Iris pigment epithelial cell (primary cell): Measurements from ENCODE around the gene ATPAF1.

Experiments used
- DNase-seq: peaks from one replicate; pipeline ENCODE4 v3.0.0-alpha.2; 2011; ENCODE audit warnings: low read depth

The ATPAF1 gene

DNA sequence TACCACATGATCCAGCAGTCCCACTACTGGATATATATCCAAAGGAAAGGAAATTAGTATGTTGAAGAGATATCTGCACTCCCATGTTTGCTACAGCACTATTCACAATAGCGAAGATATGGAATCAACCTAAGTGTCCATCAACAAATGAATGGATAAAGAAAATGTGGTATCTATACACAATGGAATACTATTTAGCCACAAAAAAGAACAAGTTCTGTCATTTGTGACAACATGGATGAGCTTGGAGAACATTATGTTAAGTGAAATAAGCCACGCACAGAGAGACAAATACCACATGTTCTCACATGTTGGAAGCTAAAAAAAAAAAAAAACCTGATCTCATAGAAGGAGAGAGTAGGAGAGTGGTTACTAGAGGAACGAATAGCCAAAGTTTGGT, 17.7 kb downstream of the ATPAF1 start:
- no peak for DNase-seq

DNA sequence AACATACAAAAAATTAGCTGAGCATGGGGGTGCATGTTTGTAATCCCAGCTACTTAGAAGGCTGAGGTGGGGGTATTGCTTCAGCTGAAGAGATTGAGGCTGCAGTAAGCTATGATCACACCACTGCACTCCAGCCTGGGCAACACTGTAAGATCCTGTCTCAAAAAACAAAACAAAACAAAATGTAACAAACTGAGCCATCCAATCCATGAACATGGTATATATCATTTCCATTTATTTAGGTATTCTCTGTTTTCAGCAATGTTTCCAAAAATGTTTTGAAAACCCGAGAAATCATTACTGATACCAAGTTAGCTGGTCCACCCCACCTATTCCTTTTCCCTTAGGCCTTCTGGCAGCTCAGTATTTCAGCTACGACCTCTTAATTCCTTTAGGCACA, 18.4 kb downstream of the ATPAF1 start:
- no peak for DNase-seq

DNA sequence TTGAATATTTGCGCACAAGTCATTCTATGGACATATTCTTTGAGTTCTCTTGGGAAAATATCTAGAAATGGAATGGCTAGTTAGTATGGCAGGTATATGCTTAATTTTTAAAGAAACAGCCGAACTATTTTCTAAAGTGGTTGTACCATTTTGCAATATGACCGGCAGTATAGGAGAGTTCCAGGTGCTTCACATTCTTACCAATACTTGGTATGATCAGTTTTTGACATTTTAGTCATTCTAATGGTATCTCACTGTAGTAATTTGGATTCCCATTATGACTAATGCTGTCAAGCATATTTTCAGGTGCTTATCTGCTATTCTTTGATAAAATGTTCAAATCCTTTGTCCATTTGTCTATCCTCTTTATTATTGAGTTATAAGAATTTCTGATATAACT, 20.6 kb downstream of the ATPAF1 start:
- DNase-seq = no peak

DNA sequence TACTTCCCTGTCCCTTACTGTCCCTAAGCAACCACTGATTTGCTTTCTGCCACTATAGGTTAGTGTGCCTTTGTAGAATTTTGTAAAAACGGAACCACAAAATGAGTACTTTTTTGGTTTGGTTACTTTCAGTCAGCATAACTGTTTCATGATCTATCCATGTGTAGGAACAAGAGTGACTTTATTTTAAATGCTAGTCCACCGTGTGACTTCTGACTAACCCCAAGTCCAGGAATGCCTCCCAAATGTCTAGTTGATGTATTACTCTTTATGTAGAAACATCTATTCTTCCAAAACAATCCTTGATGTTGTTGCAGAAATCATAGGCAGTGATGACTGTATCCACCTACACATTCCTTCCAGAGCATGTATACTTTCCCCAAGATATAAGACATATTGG, 21.3 kb downstream of the ATPAF1 start:
- DNase-seq = no peak

DNA sequence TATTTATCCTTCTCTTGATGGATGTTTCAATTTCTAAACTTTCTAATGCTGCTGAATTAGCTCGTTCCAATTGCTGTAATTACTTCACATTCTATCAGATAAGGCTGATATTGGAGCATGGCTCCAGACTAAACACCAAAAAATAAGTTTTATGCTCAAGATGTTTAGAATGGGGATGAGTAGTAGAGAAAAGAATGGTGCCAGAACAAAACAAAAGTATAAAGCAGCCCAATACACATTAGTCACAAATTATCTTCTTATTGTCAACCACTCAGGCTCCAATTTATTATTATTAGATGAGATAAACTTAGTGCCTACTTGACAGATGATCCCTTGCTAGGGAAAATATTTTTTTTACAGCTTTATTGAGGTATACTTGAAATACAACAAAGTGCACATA, 21.8 kb downstream of the ATPAF1 start:
- no peak for DNase-seq

DNA sequence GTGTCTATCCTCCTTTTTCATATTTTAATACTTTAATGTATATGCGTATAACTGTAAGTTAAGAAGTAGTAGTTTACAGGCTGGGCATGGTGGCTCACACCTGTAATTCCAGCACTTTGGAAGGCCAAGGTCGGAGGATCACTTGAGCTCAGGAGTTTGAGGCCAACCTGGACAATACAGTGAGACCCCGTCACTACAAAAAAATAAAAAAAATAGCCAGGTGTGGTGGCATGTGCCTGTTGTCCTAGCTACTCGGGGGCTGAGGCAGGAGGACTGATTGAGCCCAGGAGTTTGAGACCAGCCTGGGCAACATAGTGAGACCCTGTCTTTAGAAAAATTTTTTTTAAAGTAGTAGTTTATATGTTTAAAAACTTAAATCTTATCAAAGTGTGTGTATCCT, 22.3 kb downstream of the ATPAF1 start:
- no peak for DNase-seq

DNA sequence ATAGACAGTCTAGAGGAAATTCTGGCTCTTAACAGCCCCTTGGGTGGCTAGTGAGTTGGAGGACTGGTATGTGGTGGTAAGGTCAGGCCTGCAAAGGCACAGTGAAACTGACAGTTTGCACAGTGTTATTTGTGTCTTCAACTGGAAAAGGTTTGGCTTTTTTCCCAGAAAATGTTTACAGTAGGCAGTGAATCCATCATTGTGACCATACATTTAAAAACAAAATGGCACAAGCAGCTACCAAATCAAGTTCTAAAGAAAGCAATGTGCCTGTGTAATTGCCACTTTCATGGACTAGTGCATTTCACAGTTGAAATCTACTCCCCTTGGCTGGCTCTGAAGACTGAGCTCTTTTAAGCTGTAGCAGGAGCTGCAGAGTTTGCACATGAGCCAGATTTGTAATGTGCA, 24.8 kb downstream of the ATPAF1 start:
- peak; percentile 94 for DNase-seq

DNA sequence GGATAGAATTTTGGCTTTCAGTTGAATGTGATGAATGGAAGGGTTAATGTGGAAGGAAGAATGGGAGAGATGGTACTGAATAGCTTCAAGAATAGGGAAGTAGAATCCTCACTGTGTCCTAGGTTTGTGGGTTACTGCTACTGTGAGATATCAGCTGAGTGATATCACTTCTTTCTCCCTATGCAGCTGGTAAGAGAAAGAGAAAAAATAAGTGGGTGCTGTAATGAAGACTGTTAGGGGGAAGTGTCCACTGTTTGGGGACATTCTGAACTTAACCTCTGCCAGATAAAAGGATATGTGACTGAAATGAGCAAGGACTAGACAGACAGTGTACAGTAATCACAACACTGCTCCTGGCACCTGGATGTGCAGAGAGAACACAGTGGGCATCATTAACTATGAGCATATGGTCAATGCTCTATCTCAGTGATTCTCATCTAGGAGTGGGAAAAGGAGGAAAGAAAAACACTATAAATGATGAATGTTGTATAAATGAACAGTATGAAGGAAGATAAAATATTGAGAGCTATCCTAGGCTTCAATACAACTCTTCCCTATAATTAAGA, 26.0 kb downstream of the ATPAF1 start:
- no peak for DNase-seq

DNA sequence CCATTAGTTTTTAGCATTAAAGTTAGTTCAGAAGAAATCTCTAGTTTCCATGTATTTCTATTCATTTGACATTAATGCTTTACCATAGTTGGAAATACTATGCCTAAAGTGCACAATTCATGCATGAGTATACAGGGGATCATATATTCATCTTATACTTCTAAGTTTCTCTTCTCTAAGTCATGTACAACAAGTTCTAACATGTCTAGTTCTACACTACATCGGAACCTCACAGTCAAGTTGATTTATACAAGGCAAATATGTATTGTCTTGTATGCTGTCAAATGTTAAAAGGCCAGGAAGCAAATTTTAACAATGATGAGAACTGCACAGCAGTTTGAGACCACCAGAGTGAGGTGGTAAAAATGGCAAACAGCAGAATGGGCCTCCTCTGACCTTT, 28.6 kb downstream of the ATPAF1 start:
- no peak for DNase-seq

DNA sequence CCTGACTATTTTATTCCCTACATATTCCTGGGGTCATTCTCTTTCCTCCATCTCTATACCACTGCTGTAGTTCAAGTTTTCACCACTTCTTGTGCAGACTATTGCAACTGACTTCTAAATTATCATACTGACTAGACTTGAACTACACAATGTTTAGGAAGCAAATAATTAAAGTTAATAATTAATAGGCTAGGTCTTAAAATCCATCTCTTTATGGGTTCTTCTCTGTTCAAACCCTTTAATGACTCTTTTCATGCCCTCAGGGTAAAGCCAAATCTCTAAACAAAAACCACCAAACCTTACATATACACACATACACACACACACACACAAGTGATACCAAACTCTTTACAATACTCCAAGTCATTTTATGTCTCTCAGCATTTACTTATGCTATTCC, 29.2 kb downstream of the ATPAF1 start:
- no peak for DNase-seq

DNA sequence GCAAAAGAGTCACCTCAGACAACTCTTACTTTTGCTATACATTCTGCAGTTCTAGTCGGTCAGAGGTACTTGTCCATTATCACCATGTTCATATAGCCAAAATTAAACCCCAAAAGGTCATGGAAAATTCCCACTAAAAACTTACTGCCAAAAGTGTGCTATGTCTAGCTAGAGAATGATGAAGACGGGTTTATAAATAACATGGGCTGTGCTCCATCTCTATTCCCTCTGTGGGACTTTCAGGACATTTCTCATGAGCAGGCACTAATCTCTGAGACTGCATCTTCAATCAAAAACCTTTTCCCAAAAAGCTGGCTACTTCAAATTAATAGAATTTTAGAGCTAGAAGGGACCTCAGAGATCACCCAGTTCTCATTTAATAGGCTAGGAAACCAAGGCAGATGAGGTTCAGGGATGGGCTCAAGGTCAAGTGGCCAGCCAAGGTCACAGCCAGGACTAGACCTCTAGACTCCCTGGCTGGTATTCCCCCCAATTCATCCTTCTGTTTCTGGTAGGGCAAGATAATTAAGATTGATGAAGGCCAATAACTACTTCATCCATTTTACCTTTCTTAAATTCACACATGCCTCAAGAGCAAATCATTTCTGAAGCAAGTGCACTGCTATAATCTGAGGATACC, 30.6 kb downstream of the ATPAF1 start:
- no peak for DNase-seq

DNA sequence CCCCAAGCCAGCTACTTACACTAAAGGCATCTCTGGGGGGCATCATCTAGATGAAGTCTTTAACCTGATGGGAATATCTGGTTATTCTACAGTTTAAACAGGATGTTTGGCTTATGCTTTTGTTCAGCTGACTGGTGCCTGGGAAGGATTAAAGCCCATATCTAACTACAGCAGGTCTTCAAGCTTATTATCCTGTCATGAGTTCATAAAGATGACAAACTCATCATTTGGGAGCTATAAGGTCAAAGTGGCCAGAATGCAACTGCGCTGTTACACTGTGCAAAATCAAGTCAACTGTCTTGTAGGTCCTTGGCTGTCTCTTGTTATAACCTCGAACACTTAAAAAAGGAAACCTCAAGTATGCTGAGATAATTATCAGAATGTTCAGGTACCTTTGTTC, 33.0 kb downstream of the ATPAF1 start:
- no peak for DNase-seq

DNA sequence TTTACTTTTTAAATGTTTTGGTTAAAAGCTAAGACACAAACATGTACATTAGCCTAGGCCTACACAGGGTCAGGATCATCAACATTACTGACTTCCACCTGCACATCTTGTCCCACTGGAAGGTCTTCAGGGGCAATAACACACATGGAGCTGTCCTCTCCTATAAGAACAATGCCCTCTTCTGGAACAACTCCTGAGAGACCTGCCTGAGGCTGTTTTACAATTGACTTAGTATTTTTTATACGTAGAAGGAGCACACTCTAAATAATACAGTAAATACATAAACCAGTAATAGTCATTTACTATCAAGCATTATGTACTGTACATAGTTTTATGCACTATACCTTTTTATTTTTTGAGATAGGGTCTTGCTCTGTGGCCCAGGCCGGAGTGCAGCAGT, 37.4 kb downstream of the ATPAF1 start:
- no peak for DNase-seq

DNA sequence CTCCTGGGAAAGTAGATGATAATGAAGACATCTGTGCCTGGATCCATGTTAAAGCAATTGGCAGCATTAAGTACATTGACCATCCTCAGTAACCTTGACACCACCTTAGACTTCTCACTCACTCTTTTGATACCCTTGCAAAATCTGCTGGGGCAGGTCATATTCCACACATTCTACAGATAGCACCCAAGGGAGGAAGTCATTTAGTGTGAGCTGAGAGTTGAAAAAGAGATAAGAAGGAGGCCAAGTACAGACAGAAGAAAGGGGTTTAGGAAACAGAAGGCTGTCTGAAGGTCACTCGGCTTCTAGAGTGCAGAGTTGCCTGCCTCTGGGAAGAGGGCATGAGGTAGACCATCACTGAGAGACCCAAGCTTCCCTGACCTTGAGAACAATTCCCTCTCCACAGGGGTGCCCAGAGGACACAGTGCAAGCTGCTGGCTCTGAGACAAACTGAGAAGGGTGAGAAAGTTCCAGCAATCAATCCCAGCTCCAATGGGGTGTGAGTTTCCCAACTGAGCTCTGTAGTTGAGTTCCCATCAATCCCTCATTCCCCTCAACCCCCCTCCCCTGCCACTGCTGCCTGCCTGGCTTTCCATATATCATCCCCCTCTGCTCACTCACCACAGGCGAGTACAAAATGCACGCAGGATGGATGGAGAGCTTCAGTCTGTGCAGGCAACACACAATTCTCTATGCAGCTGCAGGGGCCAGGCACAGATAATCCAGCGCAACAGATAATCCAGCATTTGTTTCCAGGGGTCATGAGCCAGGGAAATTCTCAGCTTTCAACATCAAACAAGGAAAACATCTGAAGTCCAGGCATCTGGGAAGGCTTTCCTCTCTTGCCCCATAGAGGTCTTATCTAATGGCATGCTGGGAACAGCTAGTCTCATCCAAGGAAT, 44.2 kb downstream of the ATPAF1 start:
- DNase-seq = no peak

DNA sequence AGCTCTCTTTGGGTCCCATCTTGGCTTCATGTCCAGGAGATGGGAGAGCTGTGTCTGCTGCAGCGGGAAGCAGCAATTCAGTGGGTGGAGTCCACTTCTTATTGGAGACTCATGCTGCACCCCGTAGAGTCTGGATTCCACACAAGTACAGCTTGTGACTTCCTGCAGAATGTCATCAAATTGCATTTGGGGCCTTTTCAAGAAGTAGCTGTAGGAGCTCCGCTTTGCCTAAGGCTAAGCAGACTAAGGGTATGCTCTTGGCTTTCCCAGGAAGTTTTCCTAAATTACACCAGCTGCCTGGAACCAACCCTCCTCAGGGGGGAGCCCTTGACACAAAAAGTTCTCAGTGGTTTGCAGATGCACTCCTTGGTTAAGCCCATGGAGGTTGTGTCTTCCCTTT, 45.8 kb downstream of the ATPAF1 start:
- DNase-seq = no peak

DNA sequence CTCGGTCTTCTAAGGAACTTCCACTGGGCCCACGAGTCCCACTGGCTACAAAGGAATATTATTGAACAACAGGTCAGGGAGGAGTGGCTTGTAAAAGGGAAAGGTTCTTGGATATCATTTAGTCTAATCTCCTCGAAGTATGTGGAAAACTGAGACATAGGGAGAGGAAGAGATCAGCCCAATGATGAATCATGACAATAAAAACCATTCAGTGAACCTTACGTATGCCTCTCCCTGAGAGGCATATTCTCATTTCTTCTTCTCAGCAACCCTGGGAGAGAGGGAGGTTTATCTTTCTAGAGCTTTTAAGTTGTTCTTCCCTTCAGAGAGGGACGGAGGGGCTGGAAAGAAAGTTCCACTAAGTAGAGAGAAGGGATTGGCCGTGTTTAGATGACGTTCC, 46.2 kb downstream of the ATPAF1 start:
- DNase-seq = no peak

DNA sequence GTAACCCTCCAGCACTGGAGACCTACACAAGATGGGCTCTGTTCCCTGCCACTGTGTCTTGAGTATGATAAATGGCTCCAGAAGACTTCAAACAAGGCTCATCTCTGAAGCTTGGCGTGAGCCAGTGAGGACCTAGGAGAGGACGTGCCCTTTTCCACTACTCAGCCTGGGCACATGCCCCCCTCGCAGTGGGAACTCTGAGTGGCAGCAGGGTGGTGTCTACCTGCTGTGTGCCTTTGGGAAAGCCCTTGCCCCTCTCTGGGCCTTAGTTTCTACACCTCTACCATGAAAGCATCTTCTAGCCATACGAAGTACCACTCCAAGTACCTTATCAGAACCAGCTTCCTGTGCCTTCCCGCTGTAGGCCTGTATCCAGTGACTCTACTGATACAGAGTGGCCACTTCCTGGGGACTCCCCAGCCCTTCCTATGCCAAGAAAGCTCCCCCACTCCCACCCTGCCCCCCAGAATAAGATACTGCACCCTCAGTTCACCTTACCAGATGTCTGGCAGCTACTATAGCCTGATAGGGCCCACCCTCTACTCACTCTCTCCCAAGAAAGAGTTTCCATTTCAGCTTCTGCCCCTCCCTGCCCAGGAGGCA, 48.4 kb downstream of the ATPAF1 start:
- no peak for DNase-seq

DNA sequence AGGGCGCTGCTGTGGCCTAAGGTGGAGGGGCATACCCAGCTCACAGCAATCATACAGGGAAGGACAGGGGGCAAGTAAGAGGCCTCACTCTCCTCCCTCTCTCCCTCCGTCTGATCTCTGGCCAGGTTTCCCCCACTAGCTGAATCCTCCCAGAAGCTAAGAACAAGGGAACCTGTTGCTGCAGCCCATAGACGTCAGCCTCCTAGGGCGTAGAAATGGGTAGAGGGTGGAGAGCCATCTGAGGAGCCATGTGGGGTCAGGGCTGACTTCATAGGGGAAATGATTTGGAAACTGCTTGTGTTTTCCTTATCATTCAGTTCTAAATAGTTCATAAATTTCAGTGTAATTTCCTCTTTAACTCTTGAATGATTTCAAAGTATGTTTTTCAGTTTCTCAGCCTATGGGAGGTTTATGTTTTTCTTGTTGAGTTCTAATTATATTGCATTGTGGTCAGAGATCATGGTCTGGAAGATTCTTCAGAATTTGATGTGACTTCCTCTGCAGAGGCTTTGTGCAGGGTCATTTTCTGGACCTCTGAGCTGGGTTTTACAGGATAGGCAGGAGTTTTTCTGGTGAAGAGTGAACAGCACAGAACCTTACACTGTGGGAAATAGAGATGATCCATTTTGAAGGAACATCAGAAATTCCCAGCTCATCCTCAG, 49.3 kb downstream of the ATPAF1 start:
- no peak for DNase-seq

DNA sequence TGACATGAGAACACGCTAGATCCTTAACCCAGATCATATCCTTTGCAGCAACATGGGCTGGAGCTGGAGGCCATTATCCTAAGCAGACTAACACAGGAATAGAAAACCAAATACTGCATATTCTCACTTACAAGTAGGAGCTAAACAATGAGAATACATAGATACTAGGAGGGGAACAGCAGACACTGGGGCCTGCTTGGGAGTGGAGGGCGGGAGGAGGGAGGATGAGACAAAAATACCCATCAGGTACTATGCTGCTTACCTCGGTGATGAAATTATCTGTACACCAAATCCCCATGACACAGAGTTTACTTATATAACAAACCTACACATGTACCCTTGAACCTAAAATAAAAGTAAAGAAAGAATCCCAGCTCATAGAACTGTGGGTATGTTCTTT, 50.3 kb downstream of the ATPAF1 start:
- no peak for DNase-seq

DNA sequence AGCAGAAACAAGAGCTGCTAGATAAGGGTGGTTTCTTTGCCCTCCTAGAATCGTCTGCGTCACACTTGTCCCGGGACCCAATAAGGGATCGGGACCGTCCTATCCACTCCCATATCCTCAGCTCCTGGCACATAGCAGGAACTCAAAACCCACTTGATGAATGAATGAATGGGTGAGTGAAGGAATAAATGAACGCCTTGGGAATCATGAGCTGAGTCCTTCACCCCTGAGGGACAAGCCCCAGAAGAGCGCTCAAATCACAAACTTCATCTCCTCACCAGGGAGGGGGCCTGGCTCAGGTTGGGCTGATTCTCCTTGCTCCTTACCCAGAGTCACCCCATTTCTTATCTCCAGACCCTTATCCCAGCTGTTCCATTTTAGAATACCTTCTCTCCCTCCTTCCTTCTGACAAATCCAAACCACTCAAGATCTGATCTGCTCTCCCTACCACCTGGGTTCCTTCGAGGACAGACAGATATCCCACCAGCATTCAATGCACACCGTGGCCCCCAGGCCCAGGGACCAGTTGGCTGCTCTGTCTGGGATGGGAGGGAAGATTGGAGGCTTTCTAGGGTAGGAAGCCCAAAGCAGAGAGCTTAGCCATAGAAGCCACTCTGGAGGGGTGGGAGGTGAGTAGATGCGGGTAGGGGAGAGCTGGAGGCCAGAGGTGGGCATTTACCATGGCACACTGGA, 50.9 kb downstream of the ATPAF1 start:
- DNase-seq = no peak

DNA sequence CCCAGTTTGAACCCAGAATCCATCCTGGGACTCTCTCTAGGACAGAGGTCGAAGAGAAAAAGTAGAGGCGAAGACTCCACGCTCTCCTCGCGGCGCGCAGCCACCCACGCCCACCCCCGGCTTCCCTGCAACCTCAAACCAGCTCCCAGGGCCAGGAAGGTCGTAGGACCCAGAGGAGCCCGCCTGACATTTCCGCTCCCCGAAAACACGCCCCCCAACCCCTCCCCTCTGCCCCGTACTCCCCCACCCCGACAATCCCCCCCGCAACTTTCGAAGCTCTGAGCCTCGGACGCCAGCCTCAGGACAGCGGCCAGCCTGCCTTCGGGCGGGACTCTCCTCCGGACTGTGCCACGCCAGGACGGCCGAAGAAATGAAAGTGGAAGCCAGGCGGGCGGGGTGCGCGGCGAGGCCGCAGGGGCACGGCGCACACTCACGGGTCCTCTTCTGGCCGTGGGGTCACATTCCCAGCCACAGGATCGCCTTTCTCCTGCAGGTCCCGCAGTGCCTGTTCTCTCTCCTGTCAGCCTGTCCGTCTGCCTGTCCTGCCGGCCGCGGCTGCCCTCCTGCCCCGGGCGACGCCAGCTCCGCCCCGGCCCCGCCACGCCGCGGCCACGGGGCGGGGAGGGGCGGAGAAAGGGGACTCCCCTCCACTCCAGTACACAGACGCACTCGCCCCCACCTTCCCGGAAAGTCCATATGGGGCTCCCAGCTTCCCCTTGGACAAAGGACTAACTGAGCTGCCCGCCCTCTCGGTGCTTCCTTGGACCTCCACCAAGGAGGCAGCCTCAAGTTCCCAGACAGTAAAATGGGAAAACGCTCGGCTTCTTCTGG, 51.7 kb downstream of the ATPAF1 start, which contains the start of gene MOB3C:
Gene MOB3C, minus strand, starts transcription at position 535 of the 831 bp plus-strand sequence. CDS start 3,490 bp downstream, outside the sequence.
- DNase-seq = peak; percentile 69
